Measurements from ENCODE around the gene MS4A10. TPM values are rescaled to one million over a fixed set of nuclear protein-coding genes. Genes with fewer than 3 reads are reported as not detected.
A peak's percentile ranks its signal among the peaks of the same experiment; 100 is the strongest.

MS4A10 gene
- polyA plus RNA-seq, 4 donors, result 0.10 to 0.25 (median 0.16) TPM

- DNase-seq (ENCODE audit: low read depth in 4 of 4, low spot score in 2 of 4), result no peak
Measured at GRCh38 chr11:60764879-60765278, 20.3 kb upstream of the MS4A10 start.

- DNase-seq (ENCODE audit: low read depth in 4 of 4, low spot score in 2 of 4), result no peak
Measured at GRCh38 chr11:60765355-60765754, 19.8 kb upstream of the MS4A10 start.

- no peak for DNase-seq (ENCODE audit: low read depth in 4 of 4, low spot score in 2 of 4)
Measured at GRCh38 chr11:60766547-60766946, 18.6 kb upstream of the MS4A10 start.

GRCh38 chr11:60767388-60767811 is 17.7 kb upstream of the MS4A10 start:
- no peak for DNase-seq (ENCODE audit: low read depth in 4 of 4, low spot score in 2 of 4)

GRCh38 chr11:60768202-60768601 is 16.9 kb upstream of the MS4A10 start:
- DNase-seq (ENCODE audit: low read depth in 4 of 4, low spot score in 2 of 4), result no peak

- no peak for DNase-seq (ENCODE audit: low read depth in 4 of 4, low spot score in 2 of 4)
Measured at GRCh38 chr11:60769273-60769672, 15.9 kb upstream of the MS4A10 start.

GRCh38 chr11:60769811-60770210 is 15.3 kb upstream of the MS4A10 start:
- DNase-seq (ENCODE audit: low read depth in 4 of 4, low spot score in 2 of 4), result no peak

GRCh38 chr11:60771146-60771545 is 14.0 kb upstream of the MS4A10 start:
- DNase-seq (ENCODE audit: low read depth in 4 of 4, low spot score in 2 of 4), result no peak

GRCh38 chr11:60771879-60772525 is 13.1 kb upstream of the MS4A10 start:
- no peak for DNase-seq (ENCODE audit: low read depth in 4 of 4, low spot score in 2 of 4)

- no peak for DNase-seq (ENCODE audit: low read depth in 4 of 4, low spot score in 2 of 4)
Measured at GRCh38 chr11:60772666-60773065, 12.5 kb upstream of the MS4A10 start.

GRCh38 chr11:60774726-60775125 is 10.4 kb upstream of the MS4A10 start:
- DNase-seq (ENCODE audit: low read depth in 4 of 4, low spot score in 2 of 4), result no peak

- peak; percentile 68 to 82 (median 74) for DNase-seq (ENCODE audit: low read depth in 4 of 4, low spot score in 2 of 4)
Measured at GRCh38 chr11:60775420-60775961, 9.6 kb upstream of the MS4A10 start.

- DNase-seq (ENCODE audit: low read depth in 4 of 4, low spot score in 2 of 4), result no peak
Measured at GRCh38 chr11:60776167-60776566, 9.0 kb upstream of the MS4A10 start.

- DNase-seq (ENCODE audit: low read depth in 4 of 4, low spot score in 2 of 4), result no peak
Measured at GRCh38 chr11:60777106-60777505, 8.0 kb upstream of the MS4A10 start.

GRCh38 chr11:60777572-60777971 is 7.6 kb upstream of the MS4A10 start:
- DNase-seq (ENCODE audit: low read depth in 4 of 4, low spot score in 2 of 4), result no peak

GRCh38 chr11:60780065-60780464 is 5.1 kb upstream of the MS4A10 start:
- DNase-seq (ENCODE audit: low read depth in 4 of 4, low spot score in 2 of 4), result no peak

- DNase-seq (ENCODE audit: low read depth in 4 of 4, low spot score in 2 of 4), result no peak
Measured at GRCh38 chr11:60780774-60781173, 4.4 kb upstream of the MS4A10 start.

- DNase-seq (ENCODE audit: low read depth in 4 of 4, low spot score in 2 of 4), result no peak
Measured at GRCh38 chr11:60781286-60781980, 3.7 kb upstream of the MS4A10 start.

GRCh38 chr11:60781981-60782316 is 3.2 kb upstream of the MS4A10 start:
- no peak for DNase-seq (ENCODE audit: low read depth in 4 of 4, low spot score in 2 of 4)

GRCh38 chr11:60782393-60783140 is 2.6 kb upstream of the MS4A10 start:
- DNase-seq (ENCODE audit: low read depth in 4 of 4, low spot score in 2 of 4), result no peak

GRCh38 chr11:60783141-60783484 is 2.0 kb upstream of the MS4A10 start:
- no peak for DNase-seq (ENCODE audit: low read depth in 4 of 4, low spot score in 2 of 4)

- DNase-seq (ENCODE audit: low read depth in 4 of 4, low spot score in 2 of 4), result no peak
Measured at GRCh38 chr11:60783911-60784310, 1.2 kb upstream of the MS4A10 start.
